ENCODE measurements around the gene NTN3.
A peak's percentile ranks its signal among the peaks of the same experiment; 100 is the strongest.

The NTN3 gene

DNA sequence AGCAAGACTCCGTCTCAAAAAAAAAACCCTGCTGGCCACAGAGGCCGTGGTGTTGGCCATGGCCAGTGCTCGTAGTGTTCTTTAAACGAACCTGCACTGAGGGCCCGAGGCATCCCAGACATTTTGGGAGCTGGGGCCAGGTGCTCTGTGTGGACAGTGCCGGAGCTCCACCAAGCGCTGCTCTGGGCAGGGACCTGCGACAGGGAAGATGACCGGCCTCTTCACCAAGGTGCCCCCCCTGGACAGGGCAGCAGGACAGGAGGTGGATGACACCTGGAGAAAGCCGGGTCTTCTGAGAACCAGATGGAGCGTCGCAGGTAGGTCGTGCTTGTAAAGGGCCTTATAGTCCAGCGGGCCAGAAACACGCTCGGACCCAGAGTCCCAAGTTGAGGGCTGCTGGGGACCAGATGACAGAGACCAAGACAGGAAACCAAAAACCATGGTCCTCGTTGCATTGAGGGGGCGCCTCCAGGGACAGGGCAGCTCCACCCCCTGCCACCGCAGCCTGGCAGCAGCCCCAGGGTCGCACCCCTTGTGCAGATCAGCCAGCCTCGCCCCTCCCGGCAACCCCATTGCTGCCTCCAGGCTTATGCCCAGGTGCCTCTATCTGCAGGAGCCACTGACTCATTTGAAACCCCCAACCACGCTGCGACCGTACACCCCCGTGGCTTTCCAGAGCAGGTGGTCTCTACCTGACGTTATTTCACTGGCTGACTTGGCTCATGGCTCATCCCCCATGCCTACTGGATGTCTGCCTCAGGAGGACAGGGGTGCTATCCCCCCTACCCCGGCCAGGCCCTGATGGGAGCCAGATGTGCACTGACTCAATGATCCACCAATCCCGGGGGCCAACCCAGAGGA is 4.2 kb upstream of the NTN3 start:
- DNase-seq (ENCODE audit: low spot score) = no peak

DNA sequence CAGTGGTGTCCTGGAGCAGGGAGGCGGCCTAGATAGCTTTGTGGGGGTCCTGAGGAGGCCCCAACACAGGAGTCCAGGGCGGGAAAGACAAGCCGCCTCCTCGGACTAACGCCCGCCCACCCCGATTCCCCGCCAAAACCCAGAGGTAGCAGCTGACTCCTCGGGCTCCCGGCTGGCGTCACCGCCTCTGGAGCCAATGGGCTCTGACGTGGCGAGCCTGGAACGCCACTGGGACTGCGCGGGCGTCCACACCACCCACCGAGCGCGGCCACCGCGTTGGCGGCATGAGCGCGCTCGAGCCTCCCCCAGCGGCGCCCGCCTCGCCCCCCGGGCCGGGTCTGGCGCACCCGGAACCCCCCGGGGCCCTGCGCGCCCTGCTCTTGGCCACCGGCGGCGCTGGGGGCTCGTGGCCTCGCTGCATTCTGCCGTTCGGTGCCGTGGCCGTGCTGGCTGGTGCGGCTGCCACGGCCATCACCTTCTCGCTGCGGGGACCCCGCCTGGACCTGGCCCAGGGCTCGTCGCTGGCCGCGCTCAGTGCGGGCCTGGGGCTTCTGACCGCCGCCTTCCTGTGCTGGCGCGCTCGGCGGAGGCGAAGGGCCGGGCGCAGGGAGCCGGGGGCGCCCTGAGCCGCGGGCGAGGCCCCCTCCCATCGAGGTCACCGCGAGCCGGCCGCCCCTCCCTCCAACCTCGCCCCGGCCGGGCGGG is 3.4 kb upstream of the NTN3 start:
- DNase-seq (ENCODE audit: low spot score) = peak; percentile 93

DNA sequence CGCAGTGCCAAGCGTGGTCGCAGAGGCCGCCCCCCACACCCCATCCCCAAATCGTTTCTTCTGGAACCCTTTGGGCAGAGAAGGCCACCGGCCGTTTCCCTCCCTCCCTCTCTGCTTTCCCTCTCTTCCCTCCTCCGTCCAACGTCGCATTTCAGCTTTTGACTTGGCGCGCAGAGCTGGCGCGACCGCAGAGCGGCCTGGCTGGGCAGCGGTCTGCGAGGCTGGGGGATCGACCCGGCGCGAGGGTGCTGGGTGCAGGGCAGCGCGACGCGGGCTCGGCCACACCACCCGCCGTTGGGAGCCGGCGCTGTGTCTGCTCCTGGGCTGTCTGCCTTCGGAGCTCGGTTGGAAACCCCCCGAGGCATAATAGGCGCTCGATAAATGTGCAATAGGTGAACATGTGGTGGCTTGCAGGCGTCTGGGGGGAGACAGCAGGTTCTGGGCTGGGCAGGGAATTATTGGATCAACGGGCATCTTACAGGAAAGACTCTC is 2.8 kb upstream of the NTN3 start:
- DNase-seq (ENCODE audit: low spot score) = peak; percentile 40

DNA sequence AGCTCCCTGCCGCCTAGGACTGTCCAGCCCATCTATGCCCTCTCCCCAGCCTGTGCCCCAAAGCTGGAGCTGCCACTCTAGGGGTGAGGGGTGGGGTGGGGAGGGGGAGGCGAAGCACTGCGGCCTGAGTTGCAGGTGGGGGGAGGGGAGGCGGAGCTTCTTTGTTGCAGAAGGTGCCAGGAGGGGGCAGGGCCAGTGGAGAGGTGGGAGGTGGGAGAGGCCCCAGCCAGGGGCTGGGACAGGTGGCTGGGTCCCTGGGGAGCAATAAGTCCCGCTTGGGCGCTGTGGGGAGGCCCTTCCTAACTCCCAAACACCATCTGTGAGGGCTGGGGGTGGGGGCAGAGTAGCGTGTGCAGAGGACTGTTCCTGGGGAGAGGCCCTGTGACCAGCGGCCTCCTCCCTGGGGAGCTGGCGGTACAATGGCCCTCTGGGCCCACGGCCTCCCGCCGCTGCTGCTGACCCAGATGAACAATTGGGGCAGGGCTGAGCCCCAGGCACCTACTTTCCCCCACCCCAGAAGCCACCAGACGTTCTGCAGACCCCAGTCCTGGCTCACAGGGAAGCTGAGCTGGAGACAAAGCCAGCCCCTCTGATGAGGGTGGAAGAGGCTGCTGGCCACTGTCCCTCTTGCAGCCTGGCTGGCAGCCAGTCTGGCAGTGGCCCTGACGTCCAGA is 2.2 kb upstream of the NTN3 start:
- DNase-seq (ENCODE audit: low spot score) = no peak

DNA sequence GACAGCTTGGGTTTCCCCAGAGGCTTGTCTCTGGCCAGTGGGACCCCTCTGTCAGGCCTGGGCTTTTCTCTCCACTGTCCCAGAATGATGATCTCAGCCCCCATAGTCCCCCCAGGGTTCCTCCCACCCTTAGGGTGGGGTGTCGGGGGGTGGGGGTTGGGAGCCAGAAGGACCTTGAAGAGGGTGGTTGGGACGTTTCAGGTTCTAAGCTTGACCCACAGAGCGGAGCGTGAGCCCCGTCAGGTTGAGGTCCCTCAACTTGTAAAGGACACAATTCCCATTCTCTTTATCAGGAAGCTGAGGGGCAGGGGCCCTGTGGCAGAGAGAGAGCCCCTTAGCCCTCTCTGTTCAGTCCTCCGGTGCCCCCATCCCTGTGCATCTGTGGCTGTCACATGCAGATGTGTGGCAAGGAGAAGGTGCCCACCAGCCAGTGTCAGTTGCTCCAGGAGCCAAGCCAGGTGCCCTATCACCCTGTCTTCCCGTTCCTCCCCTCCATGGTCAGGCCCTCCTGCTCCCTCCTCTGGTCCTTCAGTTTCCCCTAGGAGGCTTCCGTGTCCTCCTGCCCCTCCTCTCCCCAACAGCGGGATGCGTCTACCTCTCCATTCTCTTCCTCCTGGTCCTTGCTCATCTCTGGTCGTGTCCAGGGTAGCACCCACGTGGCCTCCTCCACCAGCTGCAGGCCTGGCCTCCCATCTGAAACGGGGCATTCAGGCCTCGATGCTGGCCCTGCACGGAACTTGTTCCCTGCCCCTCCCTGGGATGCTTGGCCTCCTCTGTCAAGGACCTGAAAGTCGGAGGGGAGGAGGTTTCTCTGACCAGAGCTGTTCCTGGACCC is 1.5 kb upstream of the NTN3 start:
- DNase-seq (ENCODE audit: low spot score) = no peak

DNA sequence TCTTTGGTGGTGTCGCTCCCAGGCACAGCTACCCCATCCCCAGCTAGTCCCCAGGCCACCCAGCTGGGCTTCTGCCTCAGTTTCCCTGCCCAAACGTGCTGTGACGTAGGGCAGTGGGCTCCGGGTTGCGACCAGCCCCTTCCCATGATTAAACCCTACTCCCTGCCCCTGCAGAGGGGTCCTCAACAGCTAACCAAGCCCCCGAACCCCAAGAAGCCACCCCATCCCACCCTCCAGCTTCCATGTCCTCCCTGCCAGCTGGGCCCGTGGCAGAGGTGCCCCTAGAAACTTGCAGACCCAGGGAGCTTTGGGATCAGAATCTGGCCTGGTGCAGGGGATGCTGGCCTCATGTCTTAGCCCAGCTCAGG is 879 bp upstream of the NTN3 start:
- DNase-seq (ENCODE audit: low spot score) = no peak

DNA sequence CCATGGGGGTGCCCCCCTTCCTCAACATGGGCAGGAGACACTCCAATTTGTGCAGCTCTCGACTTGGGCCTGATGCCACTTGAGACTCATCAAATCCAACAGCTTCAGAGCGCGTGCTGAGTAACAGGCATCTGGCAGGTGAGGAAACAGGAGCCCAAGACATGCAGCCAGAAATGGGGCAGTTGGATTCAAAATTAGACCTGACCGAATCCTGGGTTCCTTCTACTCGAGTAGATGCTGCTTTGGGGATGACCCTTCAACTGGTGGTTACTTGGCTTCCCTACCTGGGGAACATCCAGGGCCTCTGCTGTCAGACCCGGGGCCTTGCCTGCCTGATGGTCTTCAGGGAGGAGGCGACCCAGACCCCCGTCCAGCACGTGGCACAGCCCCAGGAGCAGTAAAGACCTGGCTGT is 488 bp upstream of the NTN3 start:
- DNase-seq (ENCODE audit: low spot score) = no peak

DNA sequence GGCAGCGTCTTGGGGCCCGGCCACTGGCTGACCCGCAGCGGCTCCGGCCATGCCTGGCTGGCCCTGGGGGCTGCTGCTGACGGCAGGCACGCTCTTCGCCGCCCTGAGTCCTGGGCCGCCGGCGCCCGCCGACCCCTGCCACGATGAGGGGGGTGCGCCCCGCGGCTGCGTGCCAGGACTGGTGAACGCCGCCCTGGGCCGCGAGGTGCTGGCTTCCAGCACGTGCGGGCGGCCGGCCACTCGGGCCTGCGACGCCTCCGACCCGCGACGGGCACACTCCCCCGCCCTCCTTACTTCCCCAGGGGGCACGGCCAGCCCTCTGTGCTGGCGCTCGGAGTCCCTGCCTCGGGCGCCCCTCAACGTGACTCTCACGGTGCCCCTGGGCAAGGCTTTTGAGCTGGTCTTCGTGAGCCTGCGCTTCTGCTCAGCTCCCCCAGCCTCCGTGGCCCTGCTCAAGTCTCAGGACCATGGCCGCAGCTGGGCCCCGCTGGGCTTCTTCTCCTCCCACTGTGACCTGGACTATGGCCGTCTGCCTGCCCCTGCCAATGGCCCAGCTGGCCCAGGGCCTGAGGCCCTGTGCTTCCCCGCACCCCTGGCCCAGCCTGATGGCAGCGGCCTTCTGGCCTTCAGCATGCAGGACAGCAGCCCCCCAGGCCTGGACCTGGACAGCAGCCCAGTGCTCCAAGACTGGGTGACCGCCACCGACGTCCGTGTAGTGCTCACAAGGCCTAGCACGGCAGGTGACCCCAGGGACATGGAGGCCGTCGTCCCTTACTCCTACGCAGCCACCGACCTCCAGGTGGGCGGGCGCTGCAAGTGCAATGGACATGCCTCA is 773 bp downstream of the NTN3 start:
- DNase-seq (ENCODE audit: low spot score) = no peak

DNA sequence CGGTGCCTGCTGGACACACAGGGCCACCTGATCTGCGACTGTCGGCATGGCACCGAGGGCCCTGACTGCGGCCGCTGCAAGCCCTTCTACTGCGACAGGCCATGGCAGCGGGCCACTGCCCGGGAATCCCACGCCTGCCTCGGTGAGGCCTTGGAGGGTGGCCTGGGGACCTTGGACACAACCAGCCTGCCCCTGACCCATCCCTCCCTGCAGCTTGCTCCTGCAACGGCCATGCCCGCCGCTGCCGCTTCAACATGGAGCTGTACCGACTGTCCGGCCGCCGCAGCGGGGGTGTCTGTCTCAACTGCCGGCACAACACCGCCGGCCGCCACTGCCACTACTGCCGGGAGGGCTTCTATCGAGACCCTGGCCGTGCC is 1.4 kb downstream of the NTN3 start:
- DNase-seq (ENCODE audit: low spot score) = no peak

DNA sequence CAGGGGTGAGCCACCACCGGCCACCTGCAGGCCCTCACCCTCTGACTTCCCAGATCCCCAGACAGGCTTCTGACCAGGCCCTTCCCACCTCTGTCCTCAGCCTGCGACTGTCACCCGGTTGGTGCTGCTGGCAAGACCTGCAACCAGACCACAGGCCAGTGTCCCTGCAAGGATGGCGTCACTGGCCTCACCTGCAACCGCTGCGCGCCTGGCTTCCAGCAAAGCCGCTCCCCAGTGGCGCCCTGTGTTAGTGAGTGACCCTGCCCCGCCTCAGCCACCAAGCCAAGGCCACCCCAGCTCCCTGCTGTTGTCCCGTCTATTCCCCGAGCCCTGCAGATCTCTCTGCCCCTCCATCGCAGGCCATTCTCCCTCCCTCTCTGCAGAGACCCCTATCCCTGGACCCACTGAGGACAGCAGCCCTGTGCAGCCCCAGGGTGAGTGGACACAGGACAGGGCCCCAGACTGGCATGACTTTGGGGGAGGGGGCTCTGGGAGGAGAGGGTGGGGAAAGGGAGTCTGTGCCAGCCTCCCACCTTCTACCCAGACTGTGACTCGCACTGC is 1.9 kb downstream of the NTN3 start:
- DNase-seq (ENCODE audit: low spot score) = no peak

DNA sequence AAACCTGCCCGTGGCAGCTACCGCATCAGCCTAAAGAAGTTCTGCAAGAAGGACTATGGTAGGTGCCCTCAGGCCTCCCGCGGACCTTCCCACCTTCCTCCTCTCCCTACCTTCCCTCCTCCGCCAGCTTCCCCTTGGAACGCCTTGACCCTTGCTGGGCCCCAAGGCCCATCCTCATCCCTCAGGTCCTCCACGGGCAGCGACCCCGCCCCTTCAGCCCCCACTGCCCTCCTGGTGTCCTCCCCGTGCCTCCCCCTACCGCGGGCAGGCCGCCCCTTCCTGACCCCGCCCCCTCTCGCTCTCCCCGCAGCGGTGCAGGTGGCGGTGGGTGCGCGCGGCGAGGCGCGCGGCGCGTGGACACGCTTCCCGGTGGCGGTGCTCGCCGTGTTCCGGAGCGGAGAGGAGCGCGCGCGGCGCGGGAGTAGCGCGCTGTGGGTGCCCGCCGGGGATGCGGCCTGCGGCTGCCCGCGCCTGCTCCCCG is 2.4 kb downstream of the NTN3 start:
- no peak for DNase-seq (ENCODE audit: low spot score)

DNA sequence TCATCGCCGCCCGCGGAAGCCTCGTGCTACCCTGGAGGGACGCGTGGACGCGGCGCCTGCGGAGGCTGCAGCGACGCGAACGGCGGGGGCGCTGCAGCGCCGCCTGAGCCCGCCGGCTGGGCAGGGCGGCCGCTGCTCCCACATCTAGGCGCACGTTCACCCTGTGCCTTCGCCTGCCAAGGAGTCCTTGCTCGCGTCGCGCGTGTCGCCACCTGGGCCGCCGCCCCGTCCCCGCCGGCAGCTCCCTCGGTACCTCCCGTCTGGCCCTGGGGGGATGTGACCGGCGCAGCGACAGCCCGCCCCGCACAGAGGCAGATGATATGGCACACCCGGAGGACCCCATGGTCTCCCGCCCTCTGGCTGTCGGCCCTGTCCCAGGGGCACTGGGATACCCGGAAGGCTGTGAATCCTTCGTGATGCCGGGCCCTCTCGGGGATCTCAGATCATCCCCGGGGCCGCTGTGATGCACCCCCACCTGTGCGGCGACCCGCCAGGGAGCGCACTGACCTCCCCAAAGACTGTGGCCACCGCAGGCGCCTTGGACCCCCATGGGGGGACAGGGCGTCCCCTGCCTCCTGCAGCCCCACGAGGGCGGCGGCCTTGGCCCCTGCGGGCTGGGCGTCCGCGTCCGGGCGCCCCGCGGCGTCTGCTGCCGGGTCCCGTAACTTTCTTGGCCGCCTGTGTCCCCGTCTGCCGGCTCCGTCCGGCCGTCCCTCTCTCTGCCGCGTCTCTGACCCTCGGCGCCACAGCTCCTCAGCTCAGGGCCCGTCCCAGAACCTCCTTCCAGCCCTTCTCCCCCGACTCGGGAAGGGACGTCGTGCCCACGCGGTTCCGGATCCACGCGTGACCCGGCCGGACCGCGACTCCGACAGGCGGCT is 3.1 kb downstream of the NTN3 start:
- peak; percentile 75 for DNase-seq (ENCODE audit: low spot score)

DNA sequence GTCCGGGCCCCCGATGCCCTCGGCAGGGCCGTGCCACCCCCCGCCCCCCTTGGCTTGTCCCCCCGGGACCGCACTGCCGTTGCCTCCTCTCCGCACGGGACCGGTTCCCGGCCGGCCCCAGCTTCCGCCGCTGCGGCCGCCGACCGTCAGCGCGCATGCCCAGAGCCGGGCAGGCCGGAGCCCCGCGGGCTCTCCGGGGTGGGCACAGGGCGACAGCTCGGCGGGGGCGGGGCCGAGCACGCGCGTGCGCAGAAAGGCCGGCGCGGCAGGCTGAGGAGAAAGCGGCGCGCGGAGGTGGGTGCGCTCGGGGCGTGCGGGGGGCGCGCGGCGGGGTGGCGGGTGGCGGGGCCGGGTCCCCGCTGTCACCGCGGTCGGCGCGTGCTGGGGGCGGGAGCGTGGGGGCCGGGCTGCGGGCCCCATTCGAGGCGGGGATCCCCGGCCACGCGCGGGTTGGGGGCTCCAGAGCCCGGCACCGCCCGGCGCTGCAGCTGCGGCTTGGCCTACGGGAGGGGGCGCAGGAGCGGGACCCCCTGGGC is 3.8 kb downstream of the NTN3 start, which contains the start of gene TBC1D24:
Gene TBC1D24 (plus strand): TSS at position 251 of the 536 bp plus-strand sequence. CDS start 21,022 bp downstream, outside the sequence.
- peak; percentile 100 for DNase-seq (ENCODE audit: low spot score)

DNA sequence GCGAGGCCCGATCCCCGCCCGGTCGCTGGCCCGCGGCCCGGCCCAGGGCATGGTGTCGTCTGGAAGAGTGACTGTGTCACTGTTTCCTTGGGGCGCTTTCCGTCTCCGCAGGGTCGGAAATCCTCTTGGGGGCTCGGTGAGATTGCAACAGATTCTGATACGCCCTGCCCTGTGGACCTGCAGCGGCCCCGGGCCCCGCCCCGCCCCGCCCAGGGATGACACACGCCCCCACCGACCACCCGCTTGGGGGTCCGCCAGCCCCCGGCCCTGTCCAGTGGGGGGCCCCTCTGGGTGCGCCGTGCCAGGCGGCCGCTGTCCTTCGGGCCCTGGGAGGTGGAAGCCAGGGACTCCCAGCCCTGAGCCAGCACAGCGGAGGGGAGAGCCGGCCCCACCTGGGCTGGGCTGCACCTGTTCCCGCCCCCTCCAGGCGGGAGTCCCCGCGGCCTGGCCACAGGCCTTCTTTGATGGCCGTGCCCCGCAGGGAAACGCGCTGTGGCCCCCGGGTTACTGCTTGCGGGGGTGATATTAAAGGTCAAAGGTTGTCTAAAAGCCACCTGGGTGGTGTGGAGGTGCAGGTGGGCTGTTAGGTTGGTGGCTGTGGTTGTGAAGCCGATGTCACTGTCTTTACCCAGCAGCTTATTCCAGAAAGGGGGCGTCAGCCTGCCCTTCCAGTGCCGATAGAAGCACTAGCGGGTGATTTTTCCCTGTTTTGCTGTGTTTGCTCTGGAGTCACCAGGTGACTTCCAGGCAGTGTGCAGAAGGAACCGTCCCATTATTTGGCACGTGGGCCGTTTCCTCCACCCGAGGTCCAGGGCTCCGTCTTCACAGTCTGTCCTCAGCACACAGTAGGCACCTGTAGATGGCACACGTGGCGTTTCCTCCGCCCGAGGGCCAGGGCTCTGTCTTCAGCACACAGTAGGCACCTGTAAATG is 4.6 kb downstream of the NTN3 start:
- no peak for DNase-seq (ENCODE audit: low spot score)

DNA sequence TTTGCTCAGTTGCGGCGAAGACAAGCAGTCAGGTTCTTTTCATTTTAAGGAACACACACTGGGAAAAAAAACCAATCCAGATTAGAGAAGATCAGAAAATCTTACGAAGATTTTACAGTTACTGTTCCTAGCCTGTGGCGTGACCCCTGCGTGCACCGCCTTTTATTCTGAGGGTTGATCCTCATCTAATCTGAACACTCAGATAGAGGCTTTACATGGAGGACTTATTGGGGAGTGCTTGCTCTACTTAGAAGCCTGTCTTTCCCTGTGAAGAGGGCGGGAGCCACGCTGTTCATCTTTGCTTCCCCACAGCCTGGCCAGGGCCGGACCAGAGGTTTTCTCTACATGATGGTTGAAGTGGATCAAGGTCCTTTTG is 5.2 kb downstream of the NTN3 start:
- no peak for DNase-seq (ENCODE audit: low spot score)

DNA sequence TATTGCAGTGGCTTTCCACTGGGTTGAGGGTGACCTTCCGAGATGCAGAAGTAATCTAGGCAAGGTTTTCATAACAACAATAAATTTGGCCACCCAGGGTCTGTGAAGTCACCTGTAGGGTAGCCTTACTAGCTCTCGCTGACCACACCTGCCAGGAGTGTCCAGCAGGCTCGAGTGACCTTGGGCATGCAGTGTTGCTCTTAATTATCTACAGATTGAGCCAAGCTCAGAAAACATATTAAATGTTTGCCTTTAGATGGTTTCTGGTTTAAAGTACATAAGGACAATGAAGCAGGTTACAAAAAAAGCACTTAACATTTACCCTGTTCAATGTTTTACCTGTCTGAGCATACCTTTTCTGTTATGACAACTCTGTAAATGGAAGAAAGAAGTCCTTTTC is 5.6 kb downstream of the NTN3 start:
- DNase-seq (ENCODE audit: low spot score) = no peak

DNA sequence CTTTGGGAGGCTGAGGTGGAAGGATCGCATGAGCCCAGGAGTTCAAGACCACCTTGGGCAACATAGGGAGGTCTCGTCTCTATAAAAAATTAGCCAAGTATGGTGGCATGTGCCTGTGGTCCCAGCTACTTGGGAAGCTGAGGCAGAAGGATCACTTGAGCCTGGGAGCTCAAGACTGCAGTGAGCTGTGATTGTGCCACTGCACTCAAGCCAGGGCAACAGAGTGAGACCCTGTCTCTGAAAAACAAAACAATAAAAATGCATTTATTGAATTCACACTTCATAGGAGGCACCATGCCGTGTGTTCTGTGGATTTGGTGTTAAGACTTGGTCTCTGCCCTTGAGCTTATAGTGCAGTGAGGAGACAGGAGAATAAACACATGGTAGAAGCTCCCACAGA is 6.2 kb downstream of the NTN3 start:
- DNase-seq (ENCODE audit: low spot score) = no peak

DNA sequence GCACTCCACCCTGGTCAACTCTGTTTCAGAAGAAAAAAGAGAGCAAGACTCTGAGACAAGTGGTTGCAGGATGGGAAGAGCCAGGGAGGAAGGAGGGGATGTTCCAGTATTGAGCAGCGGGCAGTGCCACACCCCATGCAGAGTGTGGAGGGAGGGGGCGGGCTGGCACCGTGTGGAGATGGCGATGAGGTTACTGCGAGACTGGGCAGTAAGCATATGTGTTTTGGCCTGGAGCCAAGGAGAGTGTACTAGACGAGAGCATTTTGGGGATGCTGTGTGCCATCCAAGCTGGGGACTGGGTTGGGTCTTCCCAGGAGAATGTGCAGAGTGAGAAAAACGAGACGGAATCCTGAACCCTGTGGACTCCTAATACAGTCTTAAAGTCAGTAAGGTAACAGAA is 7.2 kb downstream of the NTN3 start:
- no peak for DNase-seq (ENCODE audit: low spot score)
